SU-DHL-6 (cell line): Measurements from ENCODE around the gene CXorf49.

Source experiments
- H2AFZ ChIP-seq: fragments of 200-600 bp; sonication (generic); 2 replicates; pipeline ENCODE4 v1.6.1; 2014; ENCODE audit warnings: low read depth, mild to moderate bottlenecking, moderate library complexity, mixed read lengths, antibody characterized with exemption, low read length; ENCODE audit not compliant: severe bottlenecking
- H3F3A ChIP-seq: fragments of 200-600 bp; shearing (Covaris generic); 2 replicates; pipeline ENCODE4 v1.6.0; 2016; ENCODE audit warnings: antibody characterized with exemption, mild to moderate bottlenecking; ENCODE audit not compliant: insufficient read depth
- H3K27ac ChIP-seq: fragments of 200-600 bp; sonication (generic); 2 replicates; pipeline ENCODE4 v1.5.1; 2016; ENCODE audit warnings: low read depth, mild to moderate bottlenecking, low read length, moderate library complexity, mixed read lengths
- H3K27me3 ChIP-seq: fragments of 200-600 bp; sonication (generic), shearing (Covaris generic); 2 replicates; pipeline ENCODE4 v1.6.0; 2014; ENCODE audit warnings: mild to moderate bottlenecking, low read length
- H3K36me3 ChIP-seq: fragments of 200-600 bp; sonication (generic); 2 replicates; pipeline ENCODE4 v1.6.1; 2014; ENCODE audit warnings: mild to moderate bottlenecking, low read length, mixed read lengths
- H3K4me2 ChIP-seq: fragments of 300-600, 200-600 bp; shearing (Covaris generic), sonication (generic); 2 replicates; pipeline ENCODE4 v1.6.0; 2014; ENCODE audit warnings: low read length, low read depth, mild to moderate bottlenecking; ENCODE audit not compliant: poor library complexity, severe bottlenecking
- H3K4me3 ChIP-seq: fragments of 200-600 bp; sonication (generic); 2 replicates; pipeline ENCODE4 v1.5.1; 2014; ENCODE audit warnings: antibody characterized with exemption, low read length, mild to moderate bottlenecking, mixed read lengths; ENCODE audit not compliant: insufficient read depth, poor library complexity, severe bottlenecking
- H3K79me2 ChIP-seq: fragments of 200-600 bp; sonication (generic); 2 replicates; pipeline ENCODE4 v1.6.1; 2014; ENCODE audit warnings: mild to moderate bottlenecking, low read length, moderate library complexity; ENCODE audit not compliant: insufficient read depth
- H3K9ac ChIP-seq: fragments of 200-600 bp; sonication (generic); 2 replicates; pipeline ENCODE4 v1.7.0; 2014; ENCODE audit warnings: mild to moderate bottlenecking, low read length
- H3K9me2 ChIP-seq: fragments of 200-600 bp; sonication (generic); replicated peaks from 2 replicates; pipeline ENCODE4 v1.6.1; 2014; ENCODE audit warnings: low read length; ENCODE audit not compliant: insufficient read depth
- H3K9me3 ChIP-seq: fragments of 200-600 bp; sonication (generic); 2 replicates; pipeline ENCODE4 v1.6.1; 2014; ENCODE audit warnings: low read length, mixed read lengths; ENCODE audit not compliant: insufficient read depth
- H4K20me1 ChIP-seq: fragments of 200-600 bp; sonication (generic); 2 replicates; pipeline ENCODE4 v1.6.1; 2014; ENCODE audit warnings: low read depth, mild to moderate bottlenecking, antibody characterized with exemption, low read length, moderate library complexity, mixed read lengths
- EZH2phosphoT487 ChIP-seq: fragments of 200-600 bp; sonication (generic), shearing (Covaris generic); conservative IDR thresholded peaks from 2 replicates; pipeline ENCODE4 v1.6.1; 2018; ENCODE audit warnings: mild to moderate bottlenecking, antibody characterized with exemption, low read length, moderate library complexity, mixed read lengths
- TF ChIP-seq, protein P1 (sequence below): fragments of 200-600 bp; sonication (generic); IDR thresholded peaks from one replicate; pipeline ENCODE4 v1.5.1; 2017; ENCODE audit warnings: antibody characterized with exemption, mild to moderate bottlenecking, low read length, moderate library complexity; ENCODE audit not compliant: insufficient read depth, poor library complexity, severe bottlenecking

CXorf49 gene

DNA sequence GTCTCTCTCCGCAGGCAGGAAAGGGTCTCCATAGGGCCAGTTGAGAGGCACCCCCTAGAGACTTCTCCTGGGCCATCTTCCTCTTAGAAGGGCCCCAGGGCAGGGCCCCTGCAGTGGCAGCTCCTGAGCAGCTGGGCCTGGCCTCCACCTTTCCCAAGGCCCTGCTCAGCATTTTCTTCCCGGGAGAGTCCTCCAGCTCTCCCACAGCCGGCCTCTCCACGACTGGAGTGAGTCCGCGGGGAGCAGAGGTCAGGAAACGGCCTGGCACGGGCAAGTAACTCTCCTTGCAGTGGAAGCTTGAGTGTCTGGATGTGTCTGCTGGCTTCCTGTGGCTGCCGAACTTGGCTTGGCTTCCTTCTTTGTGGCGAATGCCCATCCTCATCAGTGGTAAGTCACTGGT, 52.3 kb downstream of the CXorf49 start:
- H3K27ac ChIP-seq, result no peak overlapping the region
- no peak for TF ChIP-seq EZH2phosphoT487
- TF ChIP-seq, protein P1, sequence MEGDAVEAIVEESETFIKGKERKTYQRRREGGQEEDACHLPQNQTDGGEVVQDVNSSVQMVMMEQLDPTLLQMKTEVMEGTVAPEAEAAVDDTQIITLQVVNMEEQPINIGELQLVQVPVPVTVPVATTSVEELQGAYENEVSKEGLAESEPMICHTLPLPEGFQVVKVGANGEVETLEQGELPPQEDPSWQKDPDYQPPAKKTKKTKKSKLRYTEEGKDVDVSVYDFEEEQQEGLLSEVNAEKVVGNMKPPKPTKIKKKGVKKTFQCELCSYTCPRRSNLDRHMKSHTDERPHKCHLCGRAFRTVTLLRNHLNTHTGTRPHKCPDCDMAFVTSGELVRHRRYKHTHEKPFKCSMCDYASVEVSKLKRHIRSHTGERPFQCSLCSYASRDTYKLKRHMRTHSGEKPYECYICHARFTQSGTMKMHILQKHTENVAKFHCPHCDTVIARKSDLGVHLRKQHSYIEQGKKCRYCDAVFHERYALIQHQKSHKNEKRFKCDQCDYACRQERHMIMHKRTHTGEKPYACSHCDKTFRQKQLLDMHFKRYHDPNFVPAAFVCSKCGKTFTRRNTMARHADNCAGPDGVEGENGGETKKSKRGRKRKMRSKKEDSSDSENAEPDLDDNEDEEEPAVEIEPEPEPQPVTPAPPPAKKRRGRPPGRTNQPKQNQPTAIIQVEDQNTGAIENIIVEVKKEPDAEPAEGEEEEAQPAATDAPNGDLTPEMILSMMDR, result no peak
- no peak overlapping the region for H3K4me3 ChIP-seq
- H2AFZ ChIP-seq, result no peak overlapping the region
- no peak overlapping the region for H3K9ac ChIP-seq
- H3K4me2 ChIP-seq, result no peak overlapping the region
- H3K79me2 ChIP-seq, result no peaks in the 10 kb centered on the region
- H3K9me2 ChIP-seq, result no peaks in the 10 kb centered on the region
- H3K36me3 ChIP-seq, result no peaks in the 10 kb centered on the region
- no peaks in the 10 kb centered on the region for H4K20me1 ChIP-seq
- no peaks in the 10 kb centered on the region for H3K9me3 ChIP-seq
- no peaks in the 10 kb centered on the region for H3K27me3 ChIP-seq
- H3F3A ChIP-seq, result no peaks in the 10 kb centered on the region

DNA sequence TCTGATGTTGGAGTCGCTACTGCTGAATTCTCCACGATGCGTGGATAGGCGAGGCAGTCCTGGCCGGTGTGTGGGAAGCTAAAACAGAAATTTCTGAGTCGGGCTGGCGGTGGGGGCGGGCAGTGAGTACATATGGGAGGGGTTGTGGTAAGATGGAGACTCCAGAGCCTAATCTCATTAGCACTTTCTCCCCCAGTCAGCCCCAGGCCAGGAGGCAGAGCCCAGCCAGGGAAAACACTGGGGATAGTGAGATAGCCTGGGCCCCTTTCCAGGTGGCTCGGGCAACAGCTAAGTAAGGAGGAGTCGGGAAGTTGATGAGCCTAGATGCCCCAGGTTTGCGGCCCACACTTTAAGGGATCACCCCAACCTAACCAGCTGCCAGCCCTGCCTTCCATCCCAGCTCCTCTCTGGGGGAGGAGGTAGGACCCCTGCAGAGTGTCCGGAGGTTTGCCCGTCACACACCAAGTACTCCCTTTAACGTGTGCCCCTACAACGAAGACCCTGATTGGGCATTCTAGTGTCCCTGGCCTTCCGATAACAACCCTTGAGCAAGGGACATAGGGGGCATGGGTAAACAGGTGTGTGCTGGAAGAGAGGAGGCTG, 53.1 kb downstream of the CXorf49 start:
- Histone ChIP-seq H3K27ac (no peak overlapping the region), H3K9ac (no peak overlapping the region), H3K9me2 (no peaks in the 10 kb centered on the region), H2AFZ (no peak overlapping the region), H3K27me3 (no peaks in the 10 kb centered on the region), H3F3A (no peaks in the 10 kb centered on the region), H3K4me2 (no peak overlapping the region), H3K4me3 (no peak overlapping the region), H3K9me3 (no peaks in the 10 kb centered on the region), H3K79me2 (no peaks in the 10 kb centered on the region), H4K20me1 (no peaks in the 10 kb centered on the region), H3K36me3 (no peaks in the 10 kb centered on the region)
- no peak for TF ChIP-seq EZH2phosphoT487
- TF ChIP-seq, protein P1, result no peak
